Stimulated activated CD4-positive, alpha-beta T cell treated with anti-CD3 and anti-CD28 coated beads, TNF-alpha, amount 100 ng/mL, for 48 hours (primary cell): Measurements from ENCODE around the gene MAU2.
A peak's percentile ranks its signal among the peaks of the same experiment; 100 is the strongest.
"Not testable (repeated sequence)": the region's sequence is repeated elsewhere in the genome, so short reads cannot be mapped to it uniquely, and the experiment has no call there.

Experiments
- DNase-seq, 3 donors: peaks; one replicate each; pipeline ENCODE4 v3.0.0-alpha.2; 2020; ENCODE audit warnings: low read depth in 3 of 3

MAU2 gene

DNA sequence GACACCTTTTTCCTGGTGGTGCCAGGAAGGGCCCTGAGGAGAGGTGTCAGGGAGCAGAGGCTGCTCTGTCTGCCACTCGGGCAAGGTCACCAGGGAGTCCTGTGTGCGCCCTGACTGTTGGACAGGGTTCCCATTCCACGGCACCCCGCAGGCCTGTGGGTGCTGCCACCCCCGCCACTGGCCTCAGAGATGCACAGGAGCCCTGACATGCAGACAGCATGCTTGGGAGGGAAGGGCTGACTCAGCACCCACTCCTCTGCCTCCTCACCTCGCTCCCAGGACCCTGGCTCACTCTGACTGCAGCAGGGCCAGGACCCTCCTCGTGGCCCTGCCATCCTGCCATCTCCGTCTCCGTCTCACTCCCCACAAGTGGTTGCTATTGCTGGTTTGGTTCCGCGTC is 25.3 kb downstream of the MAU2 start:
- no peak for DNase-seq

DNA sequence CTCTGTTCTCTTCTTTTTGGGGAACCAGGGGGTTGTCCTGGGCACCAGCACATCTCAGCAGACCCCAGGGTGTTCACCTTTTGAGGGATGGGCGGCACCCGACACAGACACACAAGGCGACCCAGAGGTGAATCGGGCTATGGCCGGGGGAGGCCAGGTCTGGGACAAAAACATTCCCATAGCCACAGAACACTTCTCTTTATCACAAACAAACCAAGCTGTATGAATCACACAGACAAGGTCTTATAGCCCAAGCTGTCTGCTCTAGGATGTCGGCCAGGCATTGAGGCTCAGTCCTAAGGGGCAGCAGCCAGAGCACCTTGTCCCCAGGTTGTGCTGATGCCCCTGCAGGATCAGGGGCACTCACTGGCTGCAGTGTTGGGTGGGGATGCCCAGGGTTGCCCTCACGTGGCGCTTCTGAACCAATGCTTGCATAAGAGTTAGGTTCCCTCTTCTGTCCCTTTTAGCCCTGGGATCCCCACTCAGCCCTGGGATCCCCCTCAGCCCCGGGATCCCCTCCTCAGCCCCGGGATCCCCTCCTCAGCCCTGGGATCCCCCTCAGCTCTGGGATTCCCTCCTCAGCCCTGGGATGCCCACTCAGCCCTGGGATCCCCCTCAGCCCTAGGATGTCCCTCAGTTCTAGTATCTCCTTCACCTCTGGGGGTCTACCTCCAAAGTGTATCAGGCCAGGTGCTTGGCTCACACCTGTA is 26.9 kb downstream of the MAU2 start:
- DNase-seq, result no peak

DNA sequence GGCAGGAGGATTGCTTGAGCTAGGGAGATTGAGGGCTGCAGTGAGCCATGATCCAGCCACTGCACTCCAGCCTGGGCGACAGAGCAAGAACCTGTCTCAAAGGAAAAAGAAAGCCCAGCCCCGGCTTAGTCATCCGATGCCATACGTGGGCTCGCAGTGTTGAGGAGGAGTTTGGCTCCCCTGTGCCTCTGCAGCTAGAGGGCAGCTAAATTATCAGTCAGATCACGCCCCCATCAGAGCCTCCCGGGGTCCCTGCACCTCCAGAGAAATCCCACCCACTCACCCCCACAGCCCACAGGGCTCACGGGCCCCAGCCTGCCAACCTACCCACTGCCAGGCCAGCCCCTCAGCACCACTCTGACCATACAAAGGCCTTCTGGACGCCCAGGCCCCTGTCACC is 27.6 kb downstream of the MAU2 start:
- DNase-seq, result no peak

DNA sequence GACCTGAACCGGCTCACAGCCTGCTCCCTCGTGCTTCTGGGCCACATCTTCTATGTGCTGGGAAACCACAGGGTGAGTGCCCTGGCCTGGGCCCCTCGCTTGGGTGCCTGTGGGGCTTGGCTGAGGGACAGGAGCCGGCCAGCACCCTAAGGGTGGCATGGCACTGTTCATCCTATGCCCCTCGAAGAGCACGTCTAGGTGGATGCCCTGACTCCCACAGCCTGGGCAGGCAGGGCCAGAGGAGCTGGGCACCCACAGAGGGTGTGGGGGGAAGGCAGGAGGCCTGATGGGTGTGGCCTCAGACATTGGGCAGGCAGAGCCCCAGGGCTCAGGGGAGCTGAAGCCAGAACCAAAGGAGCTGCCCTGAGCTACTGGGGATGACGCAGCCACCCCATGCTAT is 28.7 kb downstream of the MAU2 start:
- no peak for DNase-seq

DNA sequence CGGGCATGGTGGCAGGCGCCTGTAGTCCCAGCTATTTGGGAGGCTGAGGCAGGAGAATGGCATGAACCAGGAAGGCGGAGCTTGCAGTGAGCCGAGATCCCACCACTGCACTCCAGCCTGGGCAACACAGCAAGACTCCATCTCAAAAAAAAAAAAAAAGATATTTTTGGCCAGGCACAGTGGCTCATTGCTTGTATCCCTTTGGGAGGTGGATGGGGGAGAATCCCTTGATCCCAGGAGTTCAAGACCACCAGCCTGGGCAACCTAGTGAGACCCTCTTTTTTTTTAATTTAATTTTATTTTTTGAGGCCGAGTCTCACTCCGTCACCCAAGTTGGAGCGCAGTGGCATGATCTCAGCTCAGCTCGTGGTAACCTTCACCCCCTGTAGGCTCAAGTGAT is 30.1 kb downstream of the MAU2 start:
- not testable (repeated sequence) for DNase-seq

- DNase-seq, result no peak
Measured at GRCh38 chr19:19352823-19353222, 32.2 kb downstream of the MAU2 start.

DNA sequence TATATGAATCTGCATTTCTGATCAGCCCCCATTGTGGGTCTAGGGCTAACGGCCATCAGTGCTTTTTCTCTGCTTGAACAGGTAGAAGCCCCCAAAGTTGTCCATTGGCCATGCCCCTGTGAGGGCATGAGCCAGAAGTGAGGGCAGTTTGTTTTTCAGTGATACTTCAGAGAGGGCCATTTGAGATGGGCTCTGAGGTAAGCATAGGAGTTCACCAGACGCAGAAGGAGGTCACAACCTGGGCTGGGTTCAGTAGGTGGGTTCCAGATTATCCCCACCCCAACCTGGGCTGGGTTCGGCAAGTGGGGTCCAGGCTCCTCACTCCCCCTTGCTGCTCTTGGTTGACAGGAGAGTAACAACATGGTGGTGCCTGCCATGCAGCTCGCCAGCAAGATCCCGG is 33.4 kb downstream of the MAU2 start:
- no peak for DNase-seq

DNA sequence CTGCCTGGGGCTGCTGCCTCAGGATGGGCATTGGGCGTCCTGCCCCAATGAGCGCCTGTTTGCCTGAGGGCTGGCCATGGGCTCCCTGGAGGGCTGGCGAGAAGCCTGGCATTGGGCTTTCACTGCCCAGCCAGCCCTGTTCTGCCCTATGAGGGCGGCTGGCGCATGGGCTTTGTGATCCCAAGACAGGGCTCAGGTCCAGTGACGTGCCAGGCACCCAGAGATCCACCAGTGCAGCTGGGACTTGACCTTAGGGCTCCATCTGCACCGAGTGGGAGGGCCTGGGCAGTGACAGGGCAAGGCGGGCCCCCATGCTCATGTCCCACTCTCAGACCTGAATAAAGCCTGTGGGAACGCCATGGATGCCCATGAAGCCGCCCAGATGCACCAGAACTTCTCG is 34.3 kb downstream of the MAU2 start:
- DNase-seq, result no peak

GRCh38 chr19:19355606-19356139 is 35.0 kb downstream of the MAU2 start:
- DNase-seq, result no peak

- DNase-seq, result no peak
Measured at GRCh38 chr19:19356500-19356899, 35.9 kb downstream of the MAU2 start.

GRCh38 chr19:19356901-19357566 is 36.4 kb downstream of the MAU2 start:
- no peak for DNase-seq

- peak; percentile 59 to 64 (median 64) for DNase-seq
Measured at GRCh38 chr19:19361075-19361594, 40.5 kb downstream of the MAU2 start.

DNA sequence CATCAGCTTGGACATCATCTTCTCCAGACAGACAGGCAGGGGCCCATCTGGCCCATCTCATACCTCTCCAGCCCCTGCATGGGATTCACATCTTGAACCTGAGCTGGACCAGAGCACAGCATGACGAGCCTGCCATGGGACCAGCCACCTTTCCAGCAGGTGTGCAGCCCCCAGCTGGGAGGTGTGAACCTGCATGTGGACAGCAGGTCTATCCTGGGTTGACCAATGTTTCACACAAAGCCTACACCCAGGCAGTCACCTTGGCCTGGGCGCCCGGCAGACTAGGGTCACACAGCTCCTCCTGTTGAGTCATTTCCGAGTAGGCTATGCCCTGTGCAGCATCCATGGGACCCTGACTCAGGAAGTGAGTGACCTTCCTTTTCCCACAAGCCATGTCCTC is 41.4 kb downstream of the MAU2 start:
- DNase-seq, result no peak

GRCh38 chr19:19366434-19367396 is 46.1 kb downstream of the MAU2 start:
- DNase-seq, result peak; percentile 41 to 63 (median 41)

GRCh38 chr19:19368087-19368486 is 47.5 kb downstream of the MAU2 start:
- DNase-seq, result no peak

GRCh38 chr19:19371059-19371458 is 50.4 kb downstream of the MAU2 start:
- DNase-seq, result no peak

DNA sequence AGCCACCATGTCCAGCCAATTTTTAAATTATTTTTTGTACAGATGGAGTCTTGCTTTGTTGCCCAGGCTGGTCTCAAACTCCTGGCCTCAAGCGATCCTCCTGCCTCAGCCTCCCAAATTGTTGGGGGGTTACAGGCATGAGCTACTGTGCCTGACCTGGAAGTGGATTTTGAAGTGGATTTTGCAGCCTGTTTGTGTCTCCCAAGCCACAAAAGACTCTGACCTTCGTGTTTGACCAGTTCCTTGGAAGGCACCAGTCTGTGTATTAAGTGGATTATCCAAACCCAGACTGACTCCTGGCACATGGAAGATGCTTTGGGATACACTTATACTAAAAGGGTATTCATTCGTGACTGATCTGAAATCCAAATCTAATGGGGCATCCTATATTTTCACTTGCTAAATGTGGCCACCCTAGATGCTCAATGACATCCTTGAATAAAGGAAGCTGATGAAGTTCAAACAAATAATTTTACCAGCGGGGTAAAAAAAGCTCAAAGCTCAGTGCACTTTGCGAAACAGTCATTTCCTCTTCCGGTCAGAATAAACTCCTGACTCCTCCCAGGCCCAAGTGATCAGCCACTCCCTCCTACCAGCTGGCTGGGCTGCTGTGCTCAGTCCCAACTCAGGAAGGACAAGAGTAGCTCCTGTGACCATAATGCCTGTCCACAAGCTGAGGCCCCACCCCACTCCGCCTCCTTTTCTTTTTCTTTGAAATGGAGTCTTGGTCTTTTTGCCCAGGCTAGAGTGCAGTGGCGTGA is 52.2 kb downstream of the MAU2 start:
- peak in 1 of 3 donors; percentile 23 for DNase-seq

DNA sequence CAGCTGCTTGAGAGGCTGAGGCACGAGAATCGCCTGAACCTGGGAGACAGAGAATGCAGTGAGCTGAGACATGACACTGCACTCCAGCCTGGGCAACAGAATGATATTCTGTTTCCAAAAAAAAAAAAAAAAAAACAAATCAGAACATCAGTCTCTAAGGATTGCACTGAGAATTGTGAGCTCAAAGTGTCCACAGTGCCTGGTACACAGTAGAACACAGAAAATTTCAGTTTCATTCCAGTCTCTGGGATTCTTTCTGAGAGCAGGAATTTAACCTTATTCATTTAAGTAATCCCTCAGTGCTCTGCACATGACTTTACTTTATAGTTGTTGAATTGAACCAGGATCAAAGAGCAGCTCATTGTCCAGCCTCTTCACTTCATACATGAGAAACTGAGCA is 58.9 kb downstream of the MAU2 start:
- DNase-seq, result no peak

- not testable (repeated sequence) for DNase-seq
Measured at GRCh38 chr19:19380316-19380715, 59.7 kb downstream of the MAU2 start.

GRCh38 chr19:19381007-19381926 is 60.6 kb downstream of the MAU2 start:
- DNase-seq, result no peak
